Breast epithelium (tissue), 3 donors: ENCODE results near the gene TBC1D2.

Source experiments
- POLR2A ChIP-seq: fragments of 450-650 bp; IDR thresholded peaks from one replicate; pipeline ENCODE4 v1.6.1; 2016; ENCODE audit warnings: antibody characterized with exemption, mild to moderate bottlenecking, moderate library complexity
- TF ChIP-seq, protein P1 (sequence below), 3 donors: fragments of 450-650 bp; IDR thresholded peaks; one replicate each; pipeline ENCODE4 v1.5.1; 2016 to 2017; ENCODE audit warnings: antibody characterized with exemption in 3 of 3, mild to moderate bottlenecking in 3 of 3, moderate library complexity in 3 of 3

DNA sequence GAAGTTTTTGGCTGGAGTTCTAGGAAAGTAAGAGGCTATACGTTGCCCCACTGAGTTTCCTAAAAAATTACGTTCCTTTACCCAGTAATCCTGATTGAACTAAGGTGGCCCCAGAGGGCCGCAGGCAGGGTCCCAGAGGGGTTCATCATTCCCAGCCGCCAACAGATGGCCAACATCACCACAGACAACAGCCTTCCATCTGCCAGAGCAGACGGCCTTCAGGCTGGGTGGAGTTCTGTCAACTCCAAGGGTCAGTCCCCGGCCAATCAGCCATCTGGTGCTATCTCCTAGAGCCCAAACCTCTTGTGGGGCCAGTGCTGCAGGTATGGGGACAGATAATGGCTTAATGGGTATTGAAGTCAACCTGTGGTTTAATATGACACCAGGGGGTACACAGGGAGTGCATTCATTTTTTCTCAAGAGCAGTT, 30.4 kb downstream of the TBC1D2 start:
- TF ChIP-seq, protein P1, sequence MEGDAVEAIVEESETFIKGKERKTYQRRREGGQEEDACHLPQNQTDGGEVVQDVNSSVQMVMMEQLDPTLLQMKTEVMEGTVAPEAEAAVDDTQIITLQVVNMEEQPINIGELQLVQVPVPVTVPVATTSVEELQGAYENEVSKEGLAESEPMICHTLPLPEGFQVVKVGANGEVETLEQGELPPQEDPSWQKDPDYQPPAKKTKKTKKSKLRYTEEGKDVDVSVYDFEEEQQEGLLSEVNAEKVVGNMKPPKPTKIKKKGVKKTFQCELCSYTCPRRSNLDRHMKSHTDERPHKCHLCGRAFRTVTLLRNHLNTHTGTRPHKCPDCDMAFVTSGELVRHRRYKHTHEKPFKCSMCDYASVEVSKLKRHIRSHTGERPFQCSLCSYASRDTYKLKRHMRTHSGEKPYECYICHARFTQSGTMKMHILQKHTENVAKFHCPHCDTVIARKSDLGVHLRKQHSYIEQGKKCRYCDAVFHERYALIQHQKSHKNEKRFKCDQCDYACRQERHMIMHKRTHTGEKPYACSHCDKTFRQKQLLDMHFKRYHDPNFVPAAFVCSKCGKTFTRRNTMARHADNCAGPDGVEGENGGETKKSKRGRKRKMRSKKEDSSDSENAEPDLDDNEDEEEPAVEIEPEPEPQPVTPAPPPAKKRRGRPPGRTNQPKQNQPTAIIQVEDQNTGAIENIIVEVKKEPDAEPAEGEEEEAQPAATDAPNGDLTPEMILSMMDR (IDR thresholded peaks at IDR 0.05), result no peak
- TF ChIP-seq POLR2A, result no peak
